ENCODE measurements around the gene C1orf122.

C1orf122 gene

GRCh38 chr1:37802439-37802838 is 5.2 kb upstream of the C1orf122 start:
- no peak for DNase-seq

DNA sequence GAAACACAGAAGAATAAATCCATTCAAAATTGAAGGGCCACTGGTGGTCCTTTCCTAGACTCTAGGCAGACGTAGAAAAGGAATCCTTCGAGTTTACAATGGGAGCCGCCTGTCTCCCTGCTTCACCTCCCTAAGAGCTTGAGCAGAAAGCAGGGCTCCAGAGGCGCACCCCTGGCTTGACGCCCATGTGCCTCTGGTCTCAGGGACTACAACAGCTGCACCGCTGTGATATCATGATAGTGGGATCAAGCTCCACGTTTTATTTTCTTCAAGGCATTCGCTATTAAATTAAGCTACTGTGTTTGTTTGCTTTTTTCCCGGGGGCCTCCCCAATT is 403 bp upstream of the C1orf122 start:
- no peak for DNase-seq

GRCh38 chr1:37808369-37809319 is 1.1 kb downstream of the C1orf122 start:
- peak; percentile 92 for DNase-seq

- DNase-seq: no peak
Observed at GRCh38 chr1:37809942-37810341, 2.4 kb downstream of the C1orf122 start.

GRCh38 chr1:37811027-37811655 is 3.6 kb downstream of the C1orf122 start:
- DNase-seq: peak; percentile 78

DNA sequence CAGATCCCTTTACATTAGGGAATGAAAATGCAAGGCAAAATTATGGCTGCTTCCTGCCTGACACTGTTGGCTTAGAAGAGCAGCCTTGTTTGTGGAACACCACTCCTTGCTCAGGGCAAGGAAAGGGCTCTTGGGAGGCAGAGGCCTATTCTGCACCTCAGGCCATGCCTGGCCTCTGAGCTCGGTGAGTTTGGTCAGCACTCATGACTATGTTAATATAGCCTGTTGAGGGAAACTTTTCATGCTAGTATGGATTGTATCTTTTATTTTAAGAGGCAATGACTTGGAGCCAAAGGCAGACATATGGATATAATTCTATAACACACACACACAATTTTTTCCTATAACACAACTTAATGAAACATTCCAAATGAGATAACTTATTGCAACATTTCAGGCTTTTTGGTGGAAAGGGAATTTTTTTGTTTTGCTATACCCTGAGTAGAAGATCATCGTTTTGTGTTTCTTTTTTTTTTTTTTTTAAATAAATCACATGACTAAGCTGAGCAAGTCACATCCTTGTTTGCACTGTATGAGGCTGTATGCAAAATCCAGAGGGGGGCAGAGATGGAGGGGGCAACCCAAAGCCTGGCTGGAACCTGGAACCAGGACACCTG is 6.0 kb downstream of the C1orf122 start:
- no peak for DNase-seq

DNA sequence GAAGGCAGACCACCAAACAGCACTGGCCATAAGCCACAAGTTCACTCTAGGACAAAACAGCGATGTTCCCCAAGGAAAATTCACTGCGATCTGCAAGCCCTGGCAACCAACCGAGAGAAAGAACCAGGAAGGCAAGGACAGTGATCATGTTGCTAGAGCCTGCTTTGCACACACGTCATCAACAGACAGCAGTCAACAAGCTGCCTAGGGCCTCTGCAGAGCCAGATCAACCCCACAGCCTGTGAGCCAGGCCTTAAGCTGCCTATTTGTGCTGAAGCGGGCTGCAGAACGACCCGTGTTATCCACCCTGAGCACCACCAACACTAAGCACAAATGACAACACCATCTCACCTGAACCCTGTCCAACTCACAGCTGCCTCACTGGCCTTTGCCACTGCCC is 6.7 kb downstream of the C1orf122 start:
- peak; percentile 36 for DNase-seq

- DNase-seq: peak; percentile 76
Observed at GRCh38 chr1:37817481-37817880, 9.9 kb downstream of the C1orf122 start.

DNA sequence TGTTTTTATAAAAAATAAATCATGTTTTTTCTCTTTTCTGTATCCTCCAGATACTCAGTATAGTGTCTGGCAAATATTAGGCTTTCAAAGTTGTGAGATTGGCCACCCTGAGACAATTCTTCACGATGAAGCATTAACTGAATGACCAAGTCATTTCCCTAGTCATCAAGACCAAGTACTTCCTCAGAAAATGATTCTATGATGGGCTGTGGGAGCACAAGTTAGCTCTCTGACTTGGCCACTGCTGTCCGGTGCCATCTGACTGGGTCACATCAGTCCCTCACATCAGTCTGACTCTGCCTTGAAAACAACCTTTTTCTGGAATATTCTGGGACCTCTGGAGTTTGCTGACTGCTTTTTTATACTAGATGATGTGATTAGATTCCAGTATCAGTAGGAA is 13.9 kb downstream of the C1orf122 start:
- DNase-seq: no peak

DNA sequence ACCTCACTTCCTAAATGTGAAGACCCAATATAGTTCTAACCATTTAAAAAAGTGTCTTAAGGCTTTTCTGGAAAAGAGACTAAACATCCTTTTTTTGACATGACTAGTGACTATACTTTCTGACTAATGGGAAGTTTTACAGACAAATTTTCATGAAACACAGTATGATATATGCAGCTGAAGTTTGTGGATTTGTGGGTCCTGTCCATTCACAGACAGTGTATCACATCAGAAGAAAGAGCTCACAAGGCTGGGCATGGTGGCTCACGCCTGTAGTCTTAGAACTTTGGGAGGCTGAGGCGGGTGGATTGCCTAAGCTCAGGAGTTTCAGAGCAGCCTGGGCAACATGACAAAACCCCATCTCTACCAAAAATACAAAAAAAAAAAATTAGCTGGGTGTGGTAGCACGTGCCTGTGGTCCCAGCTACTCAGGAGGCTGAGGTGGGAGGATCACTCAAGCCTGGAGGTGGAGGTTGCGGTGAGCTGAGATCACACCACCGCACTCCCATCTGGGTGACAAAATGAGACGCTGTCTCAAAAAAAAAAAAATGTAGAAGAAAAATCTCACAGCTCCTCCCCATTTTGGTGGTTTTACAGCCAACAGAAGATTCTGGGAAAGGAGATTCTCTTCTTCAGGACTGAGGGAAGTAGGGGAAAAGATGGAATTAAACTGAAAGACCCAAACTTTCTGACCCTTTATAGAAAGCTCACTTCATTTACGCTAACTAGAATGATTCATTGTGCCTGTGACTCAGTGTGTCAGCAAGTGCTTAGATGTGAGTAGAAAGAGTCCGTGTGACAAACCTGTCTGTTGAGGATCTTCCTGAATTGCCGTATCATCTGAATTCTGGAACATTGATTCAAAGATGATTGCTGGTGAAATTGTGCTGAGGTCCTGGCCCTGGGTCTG is 15.6 kb downstream of the C1orf122 start:
- no peak for DNase-seq

DNA sequence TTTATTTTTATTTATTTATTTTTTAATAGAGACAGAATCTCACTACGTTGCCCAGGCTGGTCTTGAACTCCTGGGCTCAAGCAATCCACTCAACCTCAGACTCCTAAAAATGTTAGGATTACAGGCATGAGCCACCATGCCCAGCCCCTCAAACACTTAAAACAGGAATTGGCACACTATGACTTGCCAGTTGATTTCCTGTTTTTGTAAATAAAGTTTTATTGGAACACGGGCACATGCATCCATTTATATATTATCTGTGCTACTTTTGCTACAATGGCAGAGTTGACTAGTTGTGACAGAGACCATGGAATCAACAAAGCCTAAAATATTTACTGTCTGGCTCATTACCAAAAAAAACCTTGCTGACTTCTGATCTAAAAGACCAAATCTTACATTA is 16.4 kb downstream of the C1orf122 start:
- no peak for DNase-seq

DNA sequence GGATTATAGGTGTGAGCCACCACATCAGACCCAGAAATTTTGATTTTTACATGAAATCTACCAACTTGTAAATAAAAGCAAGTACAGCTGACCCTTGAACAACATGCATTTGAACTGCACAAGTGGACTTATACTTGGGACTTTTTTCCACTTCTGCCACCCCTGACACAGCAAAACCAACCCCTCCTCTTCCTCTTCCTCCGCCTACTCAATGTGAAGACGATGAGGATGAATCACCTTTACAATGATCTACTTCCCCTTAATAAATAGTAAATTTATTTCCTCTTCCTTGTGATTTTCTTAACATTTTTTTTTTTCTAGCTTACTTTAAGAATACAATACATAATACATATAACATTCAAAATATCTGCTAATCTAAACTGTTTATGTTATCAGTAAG is 17.9 kb downstream of the C1orf122 start:
- DNase-seq: no peak

DNA sequence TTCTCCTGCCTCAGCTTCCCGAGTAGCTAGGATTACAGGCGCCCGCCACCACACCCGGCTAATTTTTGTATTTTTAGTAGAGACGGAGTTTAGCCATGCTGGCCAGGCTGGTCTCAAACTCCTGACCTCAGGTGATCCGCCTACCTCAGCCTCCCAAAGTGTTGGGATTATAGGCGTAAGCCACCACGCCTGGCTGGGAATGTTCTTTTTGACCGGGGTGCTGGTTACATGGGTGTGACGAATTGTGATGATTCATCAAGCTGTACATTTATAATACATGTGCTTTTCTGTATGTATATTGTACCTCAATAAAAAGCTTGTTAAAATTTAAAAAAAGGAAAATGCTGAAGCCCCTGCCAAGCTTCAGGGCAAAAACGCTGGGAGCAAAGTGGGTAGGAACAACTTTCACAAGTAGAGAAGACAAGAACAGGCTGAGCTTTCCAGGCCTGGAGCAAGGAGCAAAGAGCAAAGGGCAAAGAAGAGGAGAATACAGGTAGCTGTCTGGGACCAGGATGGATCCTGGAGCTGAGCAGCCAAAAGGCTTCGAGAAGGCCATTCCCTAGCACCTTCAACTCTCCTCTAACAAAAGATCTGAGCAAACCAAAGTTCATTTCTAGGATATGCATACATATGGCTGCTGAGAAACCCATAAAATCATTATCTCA is 21.0 kb downstream of the C1orf122 start:
- no peak for DNase-seq

DNA sequence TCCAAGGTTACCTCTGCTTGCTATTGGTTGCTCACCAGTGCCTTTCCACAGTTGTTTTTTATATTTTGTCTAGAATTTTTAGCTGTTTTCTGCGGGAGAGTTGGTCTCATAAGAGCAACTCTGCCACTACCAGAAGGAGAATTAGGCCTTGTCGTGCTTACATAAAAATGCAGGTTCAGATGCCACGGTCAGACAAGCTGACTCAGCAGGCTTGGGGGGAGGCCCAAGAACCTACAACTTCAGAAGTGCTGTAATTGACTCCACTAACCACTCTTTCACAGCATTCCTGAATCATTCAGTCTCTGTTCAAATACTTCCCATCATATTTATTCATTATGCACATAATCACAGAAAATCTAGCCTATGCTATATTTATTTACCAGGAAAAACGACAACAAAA is 23.5 kb downstream of the C1orf122 start:
- DNase-seq: no peak

GRCh38 chr1:37831809-37832208 is 24.2 kb downstream of the C1orf122 start:
- DNase-seq: no peak

GRCh38 chr1:37836788-37837187 is 29.2 kb downstream of the C1orf122 start:
- no peak for DNase-seq

DNA sequence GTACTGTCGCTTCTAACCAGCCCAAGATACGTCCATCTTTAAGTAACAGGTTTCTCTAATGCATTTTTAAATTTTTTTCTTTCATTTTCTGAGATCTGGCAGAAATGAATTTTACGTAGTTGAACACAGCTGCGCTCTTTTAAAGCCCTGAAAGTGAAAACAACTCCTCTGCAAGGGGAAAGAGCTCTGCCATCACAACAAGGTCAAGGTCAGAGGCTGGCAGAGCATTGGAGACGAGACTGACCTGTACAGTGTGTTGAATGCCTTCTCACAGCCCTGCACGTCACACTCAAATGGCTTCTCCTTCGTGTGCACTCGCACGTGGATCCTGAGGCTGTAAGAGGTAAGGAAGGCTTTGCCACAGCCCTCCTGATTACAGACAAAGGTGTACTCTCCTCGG is 32.1 kb downstream of the C1orf122 start:
- DNase-seq: no peak

DNA sequence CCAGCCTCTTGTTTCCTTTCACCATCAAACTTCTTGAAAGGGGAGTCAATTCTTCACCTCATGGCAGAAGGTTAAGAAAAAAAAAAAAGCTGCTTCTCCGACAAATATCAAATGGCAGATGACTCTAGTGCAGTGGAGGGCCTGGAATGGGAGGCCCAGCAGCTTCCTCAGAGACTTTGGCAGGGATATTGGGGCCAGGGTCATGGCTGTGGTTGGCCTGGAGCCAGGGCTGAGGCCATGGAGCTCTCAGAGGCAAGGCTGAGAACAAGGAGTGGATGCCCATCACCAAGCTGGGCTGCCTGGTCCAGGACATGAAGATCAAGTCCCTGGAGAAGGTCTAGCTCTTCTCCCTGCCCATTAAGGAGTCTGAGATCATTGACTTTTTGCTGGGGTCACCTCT is 33.1 kb downstream of the C1orf122 start:
- DNase-seq: no peak

DNA sequence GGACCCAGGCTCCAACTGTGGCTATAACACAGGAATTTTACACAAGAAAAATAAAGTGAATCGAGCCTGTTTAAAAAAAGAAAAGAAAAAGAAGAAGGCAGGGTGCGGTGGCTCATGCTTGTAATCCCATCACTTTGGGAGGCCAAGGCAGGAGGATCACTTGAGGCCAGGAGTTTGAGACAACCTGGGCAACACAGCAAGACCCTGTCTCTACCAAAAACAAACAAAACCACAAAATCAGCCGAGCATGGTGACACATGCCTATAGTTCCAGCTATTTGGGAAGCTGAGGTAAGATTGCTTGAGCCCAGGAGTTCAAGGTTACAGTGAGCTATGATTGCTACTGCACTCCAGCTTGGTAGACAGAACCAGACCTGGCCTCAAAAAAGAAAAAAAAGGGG is 34.1 kb downstream of the C1orf122 start:
- DNase-seq: no peak

DNA sequence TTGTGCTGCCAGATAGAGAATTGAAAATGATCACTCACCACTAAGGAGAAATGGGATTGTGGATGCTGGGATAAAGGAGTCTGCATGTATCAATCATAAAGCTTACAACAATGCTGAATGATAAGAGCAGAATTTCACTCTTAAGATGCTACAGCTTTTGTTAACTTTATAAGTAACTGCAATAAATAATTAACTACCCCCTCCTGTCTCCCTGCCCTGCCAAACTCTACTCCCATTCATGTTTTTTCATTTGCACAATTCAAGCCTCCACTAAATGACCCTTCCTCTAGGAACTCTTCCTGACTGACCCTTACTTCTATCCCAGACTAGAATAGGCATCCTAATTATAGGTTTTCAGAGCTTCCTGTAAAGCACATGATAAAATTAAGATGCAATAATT is 36.9 kb downstream of the C1orf122 start:
- no peak for DNase-seq

DNA sequence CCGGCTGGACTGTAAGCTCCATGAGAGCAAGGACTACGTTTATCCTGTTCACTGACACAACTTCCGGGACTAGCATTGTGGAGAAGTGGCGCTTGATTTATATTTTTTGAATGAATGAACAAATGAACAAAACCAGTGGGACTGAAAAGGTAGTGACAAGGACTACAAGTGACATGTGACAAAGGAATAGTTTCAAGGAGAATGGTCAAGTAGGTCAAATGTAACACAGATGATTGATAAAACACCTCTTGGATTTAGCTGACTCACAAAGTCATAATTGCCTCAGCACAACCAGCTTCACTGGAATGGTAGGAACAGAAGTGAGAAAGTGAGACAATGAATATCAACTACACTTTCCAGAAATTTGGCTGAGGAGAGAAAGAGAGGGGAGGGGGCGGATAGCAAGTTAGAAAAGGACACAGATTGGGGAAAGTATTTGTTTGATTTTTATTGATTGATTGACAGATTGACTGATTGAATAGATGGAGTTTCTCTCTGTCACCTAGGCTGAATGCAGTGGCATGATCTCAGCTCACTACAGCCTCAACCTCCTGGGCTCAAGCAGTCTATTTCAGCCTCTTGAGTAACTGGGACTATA is 37.6 kb downstream of the C1orf122 start:
- no peak for DNase-seq

GRCh38 chr1:37845786-37846185 is 38.2 kb downstream of the C1orf122 start:
- DNase-seq: no peak

Measured in midbrain (tissue), 1 donor.